ENCODE results near the gene ODC1. TPM values are rescaled to one million over a fixed set of nuclear protein-coding genes. Genes with fewer than 3 reads are reported as not detected.
"Not testable (repeated sequence)": the region's sequence is repeated elsewhere in the genome, so short reads cannot be mapped to it uniquely, and the experiment has no call there.

ODC1 gene
- total RNA-seq, 1 donor from 2014 or later: 111 TPM

DNA sequence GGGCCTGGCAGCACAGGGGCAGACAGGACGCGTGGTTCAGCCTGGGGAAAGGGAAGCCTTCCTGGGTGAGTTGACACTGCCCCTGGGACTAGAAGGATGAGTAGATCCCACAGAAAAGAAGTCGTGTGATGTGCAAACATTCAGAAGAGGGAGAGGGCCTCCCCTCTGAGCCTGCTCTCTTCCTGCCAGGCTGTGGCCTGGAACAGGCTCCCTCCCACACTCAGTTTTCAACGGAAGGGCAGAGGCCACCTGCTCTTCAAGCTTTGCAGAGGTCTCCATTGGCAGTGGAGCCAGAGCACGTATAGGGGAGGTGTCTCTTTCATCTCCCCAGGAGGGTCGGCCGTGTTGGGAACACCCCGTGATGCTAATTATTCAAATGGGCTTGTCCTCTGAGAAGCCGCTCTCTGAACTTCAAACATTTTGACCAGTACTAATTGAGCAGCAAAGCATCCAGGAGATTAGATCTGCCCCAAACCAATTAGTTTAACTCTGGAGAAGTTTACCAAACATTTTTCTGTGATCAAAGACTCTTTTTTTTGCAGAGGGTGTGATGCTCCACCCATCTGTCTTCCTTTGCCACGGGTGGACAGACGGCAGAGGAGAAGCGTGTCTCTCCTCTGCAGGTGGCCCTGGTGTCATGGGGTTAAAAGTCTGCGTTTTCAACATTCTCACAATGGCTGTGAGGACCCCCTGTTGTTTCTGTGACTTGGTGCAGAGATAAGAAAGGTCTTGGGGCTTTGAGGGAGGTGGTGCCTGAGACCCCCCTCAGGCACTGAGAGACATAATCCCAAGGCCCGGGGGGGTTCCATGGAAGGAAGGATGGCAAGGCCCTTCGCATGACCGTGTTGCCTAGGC, 29.5 kb upstream of the ODC1 start:
- no peak for DNase-seq

DNA sequence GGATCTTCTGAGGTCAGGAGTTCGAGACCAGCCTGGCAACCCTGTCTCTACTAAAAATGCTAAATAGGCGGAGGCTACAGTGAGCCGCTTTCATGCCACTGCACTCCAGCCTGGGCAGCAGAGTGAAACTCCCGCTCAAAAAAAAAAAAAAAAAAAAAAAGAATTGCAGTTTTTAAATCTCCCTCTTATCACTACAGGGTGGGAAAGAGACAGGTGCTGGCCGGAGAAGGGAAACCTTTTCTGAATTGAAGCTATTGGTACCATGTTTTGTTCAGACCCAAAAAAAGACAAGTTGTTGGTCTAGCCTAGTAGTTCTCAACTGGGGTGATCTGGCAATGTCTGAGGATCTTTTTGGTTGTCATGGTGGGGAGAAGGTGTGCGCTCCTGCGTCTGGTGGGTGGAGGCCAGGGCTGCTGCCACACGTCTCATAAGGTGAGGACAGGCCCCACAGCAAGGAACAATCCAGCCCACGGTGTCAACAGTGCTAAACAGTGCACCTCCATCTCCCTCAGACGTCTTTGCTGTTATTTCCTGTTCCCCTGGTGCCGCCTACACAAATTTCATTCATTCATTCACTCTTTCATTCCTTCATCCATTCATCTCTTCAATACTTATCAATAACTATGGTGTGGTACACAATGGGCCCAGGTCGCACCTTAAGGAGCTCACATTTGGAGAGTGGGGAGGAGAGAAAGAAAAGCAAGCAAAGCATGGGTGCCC, 28.8 kb upstream of the ODC1 start:
- no peak for DNase-seq

DNA sequence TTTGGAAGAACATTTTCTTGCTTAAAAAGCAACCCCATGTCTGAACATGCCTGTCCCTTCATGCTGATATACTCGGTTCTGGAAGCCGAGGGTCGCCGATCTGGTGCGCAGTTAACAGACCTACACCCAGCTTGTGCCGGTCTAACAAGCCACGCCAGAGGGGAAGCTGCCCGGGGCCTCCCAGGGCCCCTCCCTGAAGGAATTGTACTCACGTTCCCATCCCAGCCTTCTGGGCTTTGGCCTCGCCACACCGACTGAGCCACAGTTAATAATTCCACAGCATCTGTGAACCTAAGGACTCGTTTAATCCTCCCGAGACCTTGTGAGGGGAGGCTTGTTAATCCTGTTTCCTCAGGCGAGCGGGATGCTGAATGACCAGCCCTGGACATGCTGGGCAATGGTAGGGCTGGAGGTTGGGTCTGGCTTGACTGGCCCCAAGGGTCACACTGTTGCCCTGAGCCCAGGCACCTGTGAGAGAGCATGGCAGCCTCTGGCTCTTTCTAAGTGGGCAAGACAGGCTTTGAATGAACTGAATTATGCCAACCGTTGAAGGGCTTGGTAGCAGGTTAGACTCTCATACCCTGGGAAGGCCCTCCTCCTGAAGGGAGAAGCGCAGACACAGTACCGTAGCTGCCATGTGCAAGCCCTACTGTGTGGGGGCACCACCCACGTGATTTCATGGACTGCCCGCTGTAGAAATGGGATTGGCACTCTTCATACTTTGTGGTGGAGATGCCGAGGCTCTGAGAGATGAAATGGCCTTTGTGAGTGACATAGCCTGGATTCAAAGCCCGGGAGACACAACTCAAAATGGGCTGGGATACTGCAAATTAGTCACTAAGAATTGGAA, 27.9 kb upstream of the ODC1 start:
- DNase-seq: no peak

DNA sequence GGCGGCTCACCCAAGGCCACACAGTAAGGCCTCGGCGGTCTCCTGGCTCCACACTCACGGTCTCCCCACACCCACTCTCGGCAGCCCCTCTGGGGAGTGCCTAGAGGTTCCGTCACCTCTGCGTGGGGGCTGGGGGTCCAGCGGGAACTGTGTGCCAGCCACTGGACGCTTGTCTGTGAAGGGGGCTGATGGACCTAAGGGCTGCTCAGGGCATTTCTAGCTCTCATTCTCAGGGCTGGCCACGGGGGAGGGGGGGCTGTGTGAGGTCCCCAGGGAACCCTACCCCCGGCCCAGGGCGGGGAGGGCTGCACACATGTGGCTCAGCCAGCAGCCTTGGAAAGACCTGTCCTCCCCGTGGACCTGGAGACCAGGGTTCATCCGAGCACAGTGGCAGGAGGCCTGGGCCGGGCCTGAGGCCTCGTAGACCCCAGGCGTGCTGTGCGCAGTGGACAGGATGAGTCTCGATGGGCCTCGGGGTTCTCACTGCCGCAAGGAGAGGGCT, 27.1 kb upstream of the ODC1 start:
- no peak for DNase-seq

DNA sequence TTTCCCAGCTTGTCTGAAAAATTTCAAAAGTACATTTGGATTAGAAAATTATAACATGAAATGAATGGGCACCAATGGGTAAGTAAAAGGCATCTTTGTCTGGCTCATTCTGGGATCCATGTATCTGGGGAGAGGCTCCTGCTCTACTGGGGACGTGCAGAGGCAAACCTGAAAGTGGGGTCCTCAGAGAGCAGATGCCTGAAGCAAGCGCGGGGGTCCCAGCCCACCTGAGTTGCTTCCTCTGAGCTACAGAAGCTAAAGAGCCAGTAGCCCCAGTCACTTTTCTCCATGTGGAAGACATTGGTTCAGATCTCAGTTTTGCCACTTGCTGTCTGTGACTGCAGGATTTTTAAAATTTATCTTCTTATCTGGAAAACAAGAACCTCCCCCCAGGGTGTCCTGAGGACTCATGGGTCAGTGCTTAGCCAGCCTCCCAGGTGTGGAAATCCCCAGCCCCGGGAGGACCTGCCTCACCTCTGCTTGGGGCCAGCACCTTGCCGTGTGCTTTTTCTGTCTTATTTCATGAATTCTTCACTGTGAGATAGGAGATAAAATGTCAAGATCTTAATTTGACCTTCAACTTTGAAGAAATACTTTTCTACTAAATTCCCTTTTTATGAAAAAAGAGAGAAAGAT, 25.1 kb upstream of the ODC1 start:
- DNase-seq: no peak

DNA sequence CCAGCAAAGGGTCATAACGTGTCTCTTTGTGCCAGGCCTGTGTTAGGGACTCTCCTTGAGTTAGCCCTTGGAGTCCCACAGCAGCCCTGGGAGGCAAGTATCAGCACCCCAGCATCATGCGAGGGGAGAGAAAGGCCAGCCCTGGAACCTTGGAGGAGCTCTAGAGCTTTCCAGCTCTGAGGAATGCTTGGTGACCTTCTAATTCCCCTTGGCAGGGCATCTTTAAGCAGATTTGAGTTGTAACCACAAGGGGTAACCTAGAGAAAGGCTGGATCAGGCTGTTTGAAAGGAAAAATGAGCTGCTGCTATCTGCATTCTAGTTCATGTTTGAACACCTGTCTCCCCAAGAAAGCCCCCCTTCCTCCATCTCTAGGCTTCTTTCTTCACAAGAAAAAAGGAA, 23.8 kb upstream of the ODC1 start:
- DNase-seq: no peak

DNA sequence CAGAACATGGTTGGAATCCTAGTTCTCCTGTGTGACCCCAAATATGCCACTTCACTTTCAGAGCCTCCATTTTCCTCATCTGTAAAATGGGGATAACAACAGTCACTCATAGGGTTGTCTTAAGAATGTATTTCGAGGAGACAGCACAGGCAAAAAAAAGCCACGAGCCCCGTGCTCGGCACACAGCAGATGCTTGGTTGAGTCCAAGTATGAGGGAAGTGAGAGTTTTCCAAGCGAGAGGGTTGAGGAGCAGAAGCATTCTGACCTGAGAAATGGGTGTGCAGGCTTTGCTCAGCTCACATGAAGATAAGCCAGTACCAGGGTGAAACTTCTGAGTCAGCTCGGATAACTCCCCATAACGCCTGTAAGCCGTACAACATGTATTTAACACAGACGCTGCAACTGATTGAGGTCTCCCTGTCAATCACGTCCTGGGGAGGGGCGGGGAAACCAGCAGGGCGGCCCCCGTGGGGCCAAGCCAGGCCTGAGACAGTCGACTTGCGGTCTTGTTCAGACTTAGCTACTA, 23.0 kb upstream of the ODC1 start:
- no peak for DNase-seq

DNA sequence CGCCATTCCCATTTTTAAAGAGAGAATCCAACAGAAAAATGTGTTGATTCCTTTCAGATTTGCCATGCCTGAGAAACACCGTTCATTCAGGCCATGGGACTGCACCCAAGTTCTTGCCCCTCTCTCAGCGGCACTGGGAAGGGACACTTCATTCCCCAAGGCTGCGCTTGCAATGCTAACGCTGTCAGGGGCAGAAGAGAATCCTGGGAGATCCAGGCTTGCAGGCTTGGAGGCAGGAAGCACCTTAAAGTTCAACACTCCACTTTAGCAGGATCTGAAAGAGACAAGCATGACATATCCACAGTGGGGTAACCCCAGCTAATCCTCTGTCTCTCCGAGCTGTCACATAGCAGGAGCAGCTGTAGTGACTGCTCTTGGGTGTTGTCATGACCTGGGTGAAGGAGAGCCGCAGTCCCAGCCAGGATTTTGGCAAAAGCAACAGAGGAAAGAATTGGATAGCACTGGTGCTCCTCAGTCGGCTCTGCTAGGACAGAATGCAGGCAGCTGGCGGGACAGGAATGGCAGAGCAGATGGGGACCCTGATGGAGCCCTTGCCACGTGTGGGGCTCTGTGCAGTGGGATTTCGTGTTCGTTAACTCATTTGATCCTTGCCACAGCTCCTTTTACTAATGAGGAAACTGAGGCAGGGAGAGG, 22.0 kb upstream of the ODC1 start:
- DNase-seq: no peak

DNA sequence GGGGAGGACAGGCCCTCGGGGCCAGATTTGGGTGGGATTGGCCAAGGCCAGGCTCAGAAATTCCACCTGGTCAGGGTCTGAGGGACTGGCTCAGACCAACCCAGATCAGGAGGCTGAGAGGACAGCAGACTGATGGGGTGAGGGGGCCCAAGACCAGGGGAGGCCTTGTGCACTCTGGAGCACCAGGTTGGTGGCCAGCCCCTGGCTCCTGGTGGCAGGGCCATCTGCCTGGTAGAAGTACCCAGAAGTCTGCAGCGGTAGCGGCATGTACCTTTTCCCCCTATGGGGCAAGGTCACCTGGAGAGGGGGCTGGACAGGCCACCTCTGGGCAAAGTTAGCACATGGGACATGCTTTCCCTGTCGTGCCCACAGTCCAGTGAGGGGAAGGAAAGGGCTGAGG, 21.2 kb upstream of the ODC1 start:
- no peak for DNase-seq

DNA sequence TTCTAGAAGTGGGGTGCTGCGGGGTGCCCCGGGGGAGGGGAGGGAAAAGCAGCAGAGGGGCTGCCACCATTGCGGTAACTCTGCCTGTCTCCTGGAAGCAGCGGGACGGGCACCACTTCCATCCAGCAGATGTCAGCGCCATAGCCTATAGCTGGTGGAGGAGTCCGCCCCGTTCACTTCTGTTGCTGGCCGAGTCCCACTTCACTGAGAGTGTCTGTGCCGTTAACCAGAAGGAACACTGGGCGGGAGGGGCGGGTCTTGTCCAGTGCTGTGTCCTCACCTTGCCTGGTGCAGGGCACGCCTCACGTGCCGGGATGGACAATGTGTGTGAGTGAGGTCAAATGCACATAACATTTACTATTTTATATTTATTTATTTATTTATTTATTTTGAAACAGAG, 19.3 kb upstream of the ODC1 start:
- DNase-seq: no peak

DNA sequence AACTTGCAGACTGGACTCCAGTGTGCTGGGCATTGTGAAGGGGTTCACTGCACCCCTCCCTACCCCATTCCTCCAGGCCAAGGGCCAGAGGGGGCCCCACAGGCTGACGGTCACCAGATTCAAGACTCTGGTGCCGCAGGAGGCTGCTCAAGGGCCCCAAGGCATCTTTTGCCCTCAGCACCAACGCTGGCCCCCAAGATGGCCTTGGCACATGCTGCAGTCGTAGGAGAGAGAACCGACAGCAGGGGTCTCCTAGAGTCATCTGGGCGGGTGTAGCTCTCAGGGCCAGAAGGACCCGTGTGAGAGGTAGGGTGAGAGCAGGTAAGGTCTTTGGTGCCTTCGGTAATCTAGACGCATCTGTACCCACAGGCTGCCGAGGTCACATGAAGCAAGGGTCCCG, 18.7 kb upstream of the ODC1 start:
- DNase-seq: no peak

DNA sequence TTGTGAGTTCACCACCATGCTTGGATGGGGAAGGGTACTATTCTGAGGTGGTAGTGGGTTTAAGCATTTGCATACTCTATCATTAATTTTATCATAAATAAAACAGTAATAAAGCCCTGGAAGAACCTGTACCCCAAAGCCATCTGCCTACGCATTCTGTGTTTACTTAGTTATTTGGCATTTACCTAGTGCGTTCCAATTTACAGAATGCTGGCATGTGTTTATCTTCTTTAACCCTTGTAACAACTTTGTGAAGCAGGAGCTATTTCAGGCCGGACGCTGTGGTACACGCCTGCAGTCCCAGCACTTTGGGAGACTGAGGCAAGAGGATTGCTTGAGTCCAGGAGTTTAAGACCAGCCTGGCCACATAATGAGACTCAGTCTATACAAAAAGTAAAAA, 17.8 kb upstream of the ODC1 start:
- no peak for DNase-seq

DNA sequence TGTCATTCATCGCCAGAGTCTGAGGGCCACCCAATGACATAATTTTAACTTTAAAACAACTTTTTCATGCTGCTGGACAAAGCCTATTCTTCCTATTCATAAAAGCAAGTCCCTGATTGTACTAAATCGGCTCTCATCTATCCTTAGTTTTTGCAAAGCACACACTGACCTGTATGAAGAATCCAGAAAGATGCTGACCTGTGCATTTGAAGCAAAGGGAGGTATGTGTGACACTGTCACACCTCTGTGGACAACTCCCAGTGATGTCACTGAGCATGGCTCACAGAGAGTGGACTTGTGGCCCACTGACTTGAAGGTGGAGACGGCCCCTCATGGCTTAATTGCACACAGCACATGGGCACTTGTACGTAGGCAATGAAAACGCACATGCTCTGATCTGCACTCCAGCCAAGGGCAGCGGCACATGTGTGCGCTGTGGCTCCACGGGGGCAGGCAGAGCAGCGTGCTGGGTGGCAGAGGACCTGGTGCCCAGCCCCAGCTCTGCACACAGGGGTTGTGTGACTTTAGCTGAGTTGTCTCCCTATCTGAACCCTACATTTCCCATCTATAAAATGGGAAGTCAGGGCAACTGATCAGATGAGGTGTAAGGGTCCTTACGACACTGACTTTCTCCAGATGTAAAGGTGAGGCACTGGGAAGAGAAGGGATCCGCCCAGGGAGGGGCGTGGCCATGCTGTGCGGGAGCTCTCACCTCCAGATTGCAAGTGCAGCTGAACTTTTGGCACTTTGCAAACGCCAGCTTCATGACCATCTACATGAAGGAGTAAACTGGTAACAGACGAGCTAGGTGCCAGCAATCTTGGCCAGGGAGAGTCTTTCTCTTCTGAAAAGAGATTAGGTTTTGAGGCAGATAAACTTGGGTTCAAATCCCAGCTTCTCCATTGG, 14.3 kb upstream of the ODC1 start:
- DNase-seq: no peak

DNA sequence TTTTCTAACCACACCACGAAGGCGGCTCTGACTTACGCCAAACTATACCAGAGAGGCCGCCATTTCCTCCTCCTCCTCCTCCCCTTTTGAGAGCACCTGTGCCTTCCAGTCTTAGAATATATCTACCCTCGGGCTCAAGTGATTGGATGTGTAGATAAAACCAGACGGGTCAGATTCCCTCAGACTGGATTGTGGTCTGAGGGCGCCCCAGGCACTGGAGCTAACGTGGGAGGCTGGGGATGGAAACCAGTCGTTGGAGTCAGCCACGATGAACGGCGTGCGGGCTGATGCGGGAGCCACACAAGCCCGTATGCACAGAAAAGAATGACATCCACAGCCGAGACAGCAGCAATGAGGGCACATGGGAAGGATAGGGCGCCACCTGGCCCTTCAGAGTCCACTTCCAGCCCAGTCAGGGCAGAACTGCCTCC, 12.3 kb upstream of the ODC1 start:
- DNase-seq: no peak

DNA sequence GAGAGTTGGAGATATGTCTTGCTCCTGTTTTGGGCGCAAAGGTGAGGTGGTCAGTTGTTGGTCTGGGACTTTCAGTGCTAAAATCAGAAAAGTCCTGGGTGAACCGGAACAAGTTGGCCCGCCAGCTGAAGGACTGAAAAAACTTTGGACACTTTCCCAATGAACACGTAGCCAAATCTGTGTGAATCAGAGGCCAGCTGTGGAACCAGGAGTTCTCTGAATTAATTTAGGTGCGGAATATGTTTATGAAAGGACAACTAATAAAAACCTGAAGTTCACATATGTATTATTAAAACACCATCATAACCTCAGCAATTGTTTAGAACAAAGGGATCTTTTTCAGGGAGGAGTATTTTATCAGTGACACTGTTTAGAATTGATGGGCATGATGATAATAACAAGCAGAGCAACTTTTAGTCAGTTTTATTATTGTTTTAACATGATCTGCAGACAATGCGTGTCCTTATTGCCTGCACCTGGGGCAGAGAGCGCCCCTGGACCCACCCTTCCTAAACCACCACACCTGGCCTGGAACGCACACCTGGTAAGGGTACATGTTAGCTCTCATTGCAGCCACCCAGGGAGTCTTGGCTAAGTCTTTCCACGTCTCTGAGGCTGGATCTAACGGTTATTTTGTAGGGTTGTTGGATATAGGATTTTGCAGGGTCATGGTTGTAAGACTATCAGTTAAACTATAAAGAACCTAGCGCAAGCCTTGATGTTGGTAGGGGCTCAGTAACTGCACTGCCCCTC, 9.9 kb upstream of the ODC1 start:
- peak; percentile 55 for DNase-seq

DNA sequence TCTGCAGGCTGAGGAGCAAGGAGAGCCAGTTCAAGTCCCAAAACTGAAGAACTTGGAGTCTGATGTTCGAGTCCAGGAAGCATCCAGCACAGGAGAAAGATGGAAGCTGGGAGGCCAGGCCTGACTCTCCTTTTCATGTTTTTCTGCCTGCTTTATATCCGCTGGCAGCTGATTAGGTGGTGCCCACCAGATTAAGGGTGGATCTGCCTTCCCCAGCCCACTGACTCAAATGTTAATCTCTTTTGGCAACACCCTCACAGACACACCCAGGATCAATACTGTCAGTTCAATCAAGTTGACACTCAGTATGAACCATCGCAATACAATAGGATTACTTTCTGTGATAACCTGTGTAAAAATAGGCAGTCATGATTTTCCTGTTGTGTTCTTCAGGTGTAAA, 9.1 kb upstream of the ODC1 start:
- not testable (repeated sequence) for DNase-seq

DNA sequence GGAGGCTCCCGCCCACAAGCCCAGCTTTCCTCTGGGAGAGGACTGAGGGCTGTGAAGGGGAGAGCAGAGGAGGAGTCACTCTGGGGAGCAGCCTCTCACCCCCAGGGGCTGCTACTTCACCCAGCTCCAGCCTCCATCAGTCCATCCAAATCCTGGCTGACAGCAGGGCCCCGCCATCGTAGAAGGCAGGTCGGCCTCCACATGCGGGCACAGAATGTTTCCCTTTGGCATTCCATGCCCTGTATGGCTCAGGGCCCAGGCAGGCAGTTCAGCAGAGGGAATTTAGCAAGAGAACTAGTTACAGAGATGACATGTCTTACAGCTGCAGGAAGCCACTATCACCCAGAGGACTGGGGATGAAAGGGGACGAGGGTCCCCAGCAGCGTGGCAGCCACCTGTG, 6.4 kb upstream of the ODC1 start:
- no peak for DNase-seq

DNA sequence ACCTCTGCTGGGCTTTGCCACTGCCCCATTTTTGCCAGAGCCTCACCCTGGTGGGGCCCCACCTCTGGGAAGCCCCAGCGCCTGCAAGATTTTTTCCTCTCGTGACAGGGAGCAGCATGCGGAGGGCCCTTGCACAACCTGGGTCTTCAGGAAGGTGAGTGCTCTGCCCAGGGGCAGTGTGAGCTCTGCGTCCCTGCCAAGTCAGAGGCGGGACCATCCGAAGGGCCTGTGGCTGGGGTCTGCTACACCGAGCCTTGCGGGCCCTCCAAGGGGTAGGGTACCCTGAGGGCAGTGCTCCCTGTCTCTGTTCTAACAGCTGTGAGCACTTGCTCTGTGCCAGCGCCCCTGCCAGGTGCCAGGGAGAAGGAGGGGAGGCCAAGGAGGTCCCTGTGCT, 5.8 kb upstream of the ODC1 start:
- no peak for DNase-seq

DNA sequence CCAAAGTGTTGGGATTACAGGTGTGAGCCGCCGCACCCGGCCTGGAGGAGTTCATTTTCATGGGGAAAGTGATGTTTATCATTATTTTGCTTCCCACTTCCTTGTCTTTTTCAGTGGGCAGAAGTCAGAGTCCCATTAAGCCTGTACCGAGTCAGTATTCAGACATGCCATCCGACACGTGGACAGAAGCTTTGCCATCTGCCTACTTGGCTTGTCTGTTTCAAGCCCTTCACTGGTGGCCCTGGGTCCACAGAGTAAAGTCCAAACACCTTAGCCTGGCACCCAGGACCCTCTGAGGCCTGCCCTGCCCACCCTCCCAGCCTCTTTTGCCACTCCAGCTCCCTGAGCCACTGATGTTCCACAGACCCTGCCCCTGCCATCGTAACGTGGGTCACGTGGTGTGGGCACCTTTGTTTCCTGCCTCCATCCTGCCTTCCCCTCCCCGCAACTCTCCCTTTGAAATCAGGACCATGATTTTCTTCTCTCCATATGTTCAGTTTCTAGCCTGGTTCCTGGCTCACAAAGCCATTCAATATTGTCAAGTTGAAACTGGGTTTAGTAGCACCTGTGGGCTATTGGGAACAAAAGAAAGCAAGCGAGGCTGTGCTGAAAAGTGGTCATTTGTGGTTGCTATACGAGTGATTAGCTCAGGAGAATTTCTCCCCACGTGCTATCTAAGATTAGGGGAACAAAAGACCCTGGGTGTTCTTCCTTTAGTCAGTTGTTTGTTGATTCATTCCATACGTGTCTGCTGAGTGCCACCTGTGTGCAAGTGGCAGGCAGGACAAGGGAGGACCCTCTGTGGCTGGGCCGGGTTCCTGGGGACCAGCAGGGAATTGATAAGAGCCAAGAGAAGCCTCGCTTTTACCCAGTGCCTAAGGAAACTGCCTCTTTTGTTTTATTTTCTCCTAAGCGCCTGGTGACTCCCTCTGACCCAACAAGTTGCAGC, 5.1 kb upstream of the ODC1 start:
- DNase-seq: no peak

All from dermis blood vessel endothelial cell (primary cell).